Memory B cell (primary cell): ENCODE data around the gene SIRT7.

ENCODE experiments used
- ATAC-seq: fragments of 150-1000 bp; cut with Tn5 transposase; 2 replicates; pipeline ENCODE4 v1.10.0; 2021; ENCODE audit warnings: low read depth, mild to moderate bottlenecking, moderate library complexity
- DNase-seq, 2 donors: peaks; one replicate each; pipeline ENCODE4 v3.0.0; 2022; ENCODE audit warnings: low spot score in 2 of 2
- H3K27ac Mint-ChIP-seq: one replicate; pipeline ENCODE4 v1.8.0; 2022; ENCODE audit warnings: mild to moderate bottlenecking, moderate library complexity, mixed read lengths
- H3K27me3 Mint-ChIP-seq: one replicate; pipeline ENCODE4 v1.8.0; 2022; ENCODE audit warnings: mixed read lengths
- H3K36me3 Mint-ChIP-seq: one replicate; pipeline ENCODE4 v1.8.0; 2022; ENCODE audit warnings: mild to moderate bottlenecking, mixed read lengths
- H3K4me1 Mint-ChIP-seq: one replicate; pipeline ENCODE4 v1.8.0; 2022; ENCODE audit warnings: mixed read lengths
- H3K4me3 Mint-ChIP-seq: one replicate; pipeline ENCODE4 v1.8.0; 2022; ENCODE audit warnings: mild to moderate bottlenecking, moderate library complexity, mixed read lengths
- H3K9me3 Mint-ChIP-seq: one replicate; pipeline ENCODE4 v1.8.0; 2022; ENCODE audit warnings: mixed read lengths

The SIRT7 gene

GRCh38 chr17:81931189-81931556 is 13.2 kb upstream of the SIRT7 start:
- no peak overlapping the region for H3K4me3 Mint-ChIP-seq
- peak overlapping the region; percentile 8 for H3K27ac Mint-ChIP-seq

GRCh38 chr17:81930142-81931125 is 12.5 kb upstream of the SIRT7 start:
- Mint-ChIP-seq H3K4me1 (peaks cover 9% of the 10 kb centered on the region), H3K4me3 (no peak overlapping the region), H3K27me3 (peaks cover 4% of the 10 kb centered on the region), H3K9me3 (no peaks in the 10 kb centered on the region), H3K36me3 (no peaks in the 10 kb centered on the region), H3K27ac (peak overlapping the region; percentile 8)
- DNase-seq (no peak), ATAC-seq (peak; percentile 13)

More at GRCh38 chr17:81931189-81931556, 13.2 kb upstream of the SIRT7 start:
- Mint-ChIP-seq H3K36me3 (no peaks in the 10 kb centered on the region), H3K4me1 (peaks cover 9% of the 10 kb centered on the region), H3K27me3 (peaks cover 4% of the 10 kb centered on the region), H3K9me3 (no peaks in the 10 kb centered on the region)
- ATAC-seq (no peak), DNase-seq (no peak)

GRCh38 chr17:81929253-81930141 is 11.5 kb upstream of the SIRT7 start:
- ATAC-seq, result no peak
- no peak for DNase-seq
- no peak overlapping the region for H3K27ac Mint-ChIP-seq

GRCh38 chr17:81928544-81929252 is 10.7 kb upstream of the SIRT7 start:
- ATAC-seq (no peak), DNase-seq (no peak)
- H3K27me3 Mint-ChIP-seq, result peaks cover 4% of the 10 kb centered on the region
- H3K4me1 Mint-ChIP-seq, result peaks cover 12% of the 10 kb centered on the region
- H3K4me3 Mint-ChIP-seq, result peak overlapping the region; percentile 55
- no peaks in the 10 kb centered on the region for H3K9me3 Mint-ChIP-seq
- no peaks in the 10 kb centered on the region for H3K36me3 Mint-ChIP-seq
- no peak overlapping the region for H3K27ac Mint-ChIP-seq

More at GRCh38 chr17:81929253-81930141, 11.5 kb upstream of the SIRT7 start:
- peaks cover 9% of the 10 kb centered on the region for H3K4me1 Mint-ChIP-seq
- H3K36me3 Mint-ChIP-seq, result no peaks in the 10 kb centered on the region
- peak overlapping the region; percentile 22 for H3K4me3 Mint-ChIP-seq
- H3K9me3 Mint-ChIP-seq, result no peaks in the 10 kb centered on the region
- H3K27me3 Mint-ChIP-seq, result peaks cover 4% of the 10 kb centered on the region

GRCh38 chr17:81927653-81928543 is 9.9 kb upstream of the SIRT7 start, which contains the start of gene MAFG:
Gene MAFG, minus strand, starts transcription at chr17:81927735. Its CDS starts 4,550 bp downstream, at chr17:81923185.
- Mint-ChIP-seq H3K4me1 (peaks cover 12% of the 10 kb centered on the region), H3K9me3 (no peaks in the 10 kb centered on the region)
- peak; percentile 76 for ATAC-seq

GRCh38 chr17:81927152-81927652 is 9.2 kb upstream of the SIRT7 start:
- H3K27ac Mint-ChIP-seq, result peak overlapping the region; percentile 53
- no peaks in the 10 kb centered on the region for H3K9me3 Mint-ChIP-seq
- ATAC-seq, result peak; percentile 38
- DNase-seq, result peak in 1 of 2 donors; percentile 43
- H3K4me3 Mint-ChIP-seq, result no peak overlapping the region
- H3K4me1 Mint-ChIP-seq, result peaks cover 12% of the 10 kb centered on the region
- H3K27me3 Mint-ChIP-seq, result peaks cover 4% of the 10 kb centered on the region
- H3K36me3 Mint-ChIP-seq, result peaks cover 6% of the 10 kb centered on the region

More at GRCh38 chr17:81927653-81928543, 9.9 kb upstream of the SIRT7 start, which contains the start of gene MAFG:
- DNase-seq, result peak; percentile 90
- Mint-ChIP-seq H3K27me3 (peaks cover 4% of the 10 kb centered on the region), H3K36me3 (peaks cover under 1% of the 10 kb centered on the region), H3K4me3 (peak within 1 kb of the TSS; percentile 81), H3K27ac (peak within 1 kb of the TSS; percentile 85)

- H3K36me3 Mint-ChIP-seq, result peaks cover 8% of the 10 kb centered on the region
- H3K27ac Mint-ChIP-seq, result peak overlapping the region; percentile 85
- H3K4me1 Mint-ChIP-seq, result peaks cover 12% of the 10 kb centered on the region
- H3K9me3 Mint-ChIP-seq, result no peaks in the 10 kb centered on the region
- peak overlapping the region; percentile 81 for H3K4me3 Mint-ChIP-seq
- DNase-seq (peak; percentile 46 to 59), ATAC-seq (peak; percentile 47)
- H3K27me3 Mint-ChIP-seq, result peaks cover 2% of the 10 kb centered on the region
Measured at GRCh38 chr17:81926451-81927151, 8.6 kb upstream of the SIRT7 start.

- Mint-ChIP-seq H3K4me1 (peaks cover 12% of the 10 kb centered on the region), H3K9me3 (no peaks in the 10 kb centered on the region), H3K27me3 (peaks cover 2% of the 10 kb centered on the region), H3K27ac (peak overlapping the region; percentile 85), H3K4me3 (peak overlapping the region; percentile 81), H3K36me3 (peaks cover 8% of the 10 kb centered on the region)
- ATAC-seq (no peak), DNase-seq (no peak)
Measured at GRCh38 chr17:81925860-81926450, 8.0 kb upstream of the SIRT7 start.

GRCh38 chr17:81924557-81925532 is 6.9 kb upstream of the SIRT7 start:
- Mint-ChIP-seq H3K9me3 (no peaks in the 10 kb centered on the region), H3K4me3 (peak overlapping the region; percentile 21), H3K27me3 (peaks cover 2% of the 10 kb centered on the region), H3K4me1 (peaks cover 12% of the 10 kb centered on the region), H3K27ac (no peak overlapping the region), H3K36me3 (peaks cover 8% of the 10 kb centered on the region)
- DNase-seq, result no peak
- no peak for ATAC-seq

GRCh38 chr17:81923302-81924260 is 5.6 kb upstream of the SIRT7 start:
- ATAC-seq (no peak), DNase-seq (no peak)
- Mint-ChIP-seq H3K27me3 (no peaks in the 10 kb centered on the region), H3K9me3 (no peaks in the 10 kb centered on the region), H3K27ac (no peak overlapping the region), H3K36me3 (peaks cover 8% of the 10 kb centered on the region), H3K4me3 (no peak overlapping the region), H3K4me1 (peaks cover 12% of the 10 kb centered on the region)
